GM18519 (cell line): ENCODE measurements around the gene TLE4.

Experiments used
- ATAC-seq: cut with Tn5 transposase; IDR thresholded peaks from one replicate; pipeline ENCODE4 v1.9.1; 2021; ENCODE audit warnings: mild to moderate bottlenecking, moderate library complexity; ENCODE audit not compliant: unreplicated experiment, low FRiP score

Gene TLE4

DNA sequence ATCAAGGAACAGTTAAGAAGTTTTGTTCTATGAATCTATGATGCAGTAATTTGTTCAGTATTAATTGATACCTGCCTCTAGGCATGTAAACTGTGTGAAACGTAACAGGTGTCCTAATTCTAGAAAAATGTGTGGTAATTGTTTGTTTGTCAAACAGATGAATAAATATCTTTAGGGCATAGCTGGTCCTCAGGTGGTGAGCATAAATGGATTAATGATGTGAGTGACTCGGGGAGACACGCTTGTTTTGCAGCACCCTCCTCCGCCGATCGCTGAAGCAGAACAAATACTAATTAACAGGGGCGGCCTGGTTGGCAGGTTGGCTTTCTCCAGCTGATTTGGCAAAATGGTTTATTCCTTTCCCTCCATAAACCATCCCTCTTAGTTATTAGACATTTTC lies 88.8 kb downstream of the TLE4 start:
- no peak for ATAC-seq

DNA sequence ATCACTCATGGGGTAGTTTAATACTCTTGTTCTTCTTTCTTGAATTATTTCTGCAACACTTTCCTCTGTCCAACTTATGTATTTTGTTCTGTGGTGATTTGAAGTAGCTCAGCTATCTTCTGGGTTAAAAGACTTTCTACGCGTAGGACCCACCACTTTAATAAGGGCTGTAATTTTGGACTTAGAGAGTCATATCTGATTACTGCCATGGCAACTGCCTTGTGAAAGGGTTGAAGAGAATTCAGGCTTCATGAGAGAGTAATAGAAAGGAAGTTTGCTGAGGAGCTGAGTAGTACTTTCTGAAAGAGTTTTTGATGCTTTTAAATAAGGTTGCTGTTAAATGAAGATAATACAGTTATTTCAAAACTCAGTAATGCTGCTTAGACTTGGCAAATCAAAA lies 89.5 kb downstream of the TLE4 start:
- ATAC-seq: no peak

GRCh38 chr9:79661886-79662536 lies 90.2 kb downstream of the TLE4 start:
- ATAC-seq: no peak

DNA sequence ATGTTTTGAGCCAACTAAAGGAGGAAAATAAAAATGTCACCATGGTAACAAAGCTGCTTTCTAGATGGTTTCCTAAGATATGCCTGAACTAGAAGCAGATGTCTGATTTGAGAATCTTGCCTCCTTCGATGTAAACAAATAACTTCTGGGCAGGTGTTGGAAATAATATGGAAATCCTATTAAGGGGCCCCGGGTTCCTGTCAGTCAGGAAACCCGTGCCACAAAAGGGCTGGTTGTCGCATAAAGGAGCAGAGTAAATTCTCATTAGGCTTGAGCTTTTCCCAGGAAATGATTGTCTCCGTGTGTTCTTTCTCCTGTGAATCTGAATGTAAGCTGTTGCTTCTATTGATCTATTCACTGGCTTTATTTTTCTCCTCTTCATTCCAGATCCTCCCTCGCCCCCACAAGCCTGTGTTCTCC lies 90.8 kb downstream of the TLE4 start:
- no peak for ATAC-seq

DNA sequence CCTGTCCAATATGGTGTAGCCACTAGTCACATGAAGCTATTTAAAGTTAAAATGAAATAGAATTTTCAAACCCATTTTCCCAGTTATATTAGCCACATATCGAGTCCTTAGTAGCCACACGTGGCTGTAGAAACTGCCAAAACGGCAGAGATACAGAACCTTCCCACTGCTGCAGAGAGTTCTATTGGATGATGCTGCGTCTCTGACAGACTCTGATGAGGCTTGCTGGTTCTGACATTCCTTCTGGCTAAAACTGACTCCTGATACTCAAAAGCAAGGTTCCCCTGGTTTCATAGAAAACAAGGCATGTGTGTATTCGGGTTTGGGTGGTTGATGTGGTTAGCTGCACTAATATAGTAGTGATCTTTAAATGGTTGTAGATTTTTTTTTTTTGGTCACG lies 91.5 kb downstream of the TLE4 start:
- no peak for ATAC-seq

DNA sequence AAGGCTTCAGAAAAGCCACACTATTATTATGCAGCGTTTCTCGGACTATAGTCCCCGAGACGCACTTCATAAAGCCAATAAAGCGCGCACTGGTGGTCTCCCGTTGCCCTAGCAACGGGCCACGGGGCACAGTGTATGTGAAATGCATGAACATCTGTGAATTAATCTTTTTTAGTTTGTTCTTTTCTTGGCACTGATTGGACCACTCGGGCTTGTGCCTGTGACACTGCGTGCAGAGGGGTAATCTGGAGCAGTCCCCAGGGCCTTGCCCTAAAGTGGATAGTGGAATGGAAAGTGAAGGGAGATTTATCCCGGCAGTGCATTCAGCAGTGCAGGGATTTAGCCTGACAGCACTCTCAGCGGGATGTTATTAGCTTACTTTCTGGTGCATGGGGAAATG lies 92.1 kb downstream of the TLE4 start:
- no peak for ATAC-seq

GRCh38 chr9:79664375-79664831 lies 92.6 kb downstream of the TLE4 start:
- ATAC-seq: no peak

DNA sequence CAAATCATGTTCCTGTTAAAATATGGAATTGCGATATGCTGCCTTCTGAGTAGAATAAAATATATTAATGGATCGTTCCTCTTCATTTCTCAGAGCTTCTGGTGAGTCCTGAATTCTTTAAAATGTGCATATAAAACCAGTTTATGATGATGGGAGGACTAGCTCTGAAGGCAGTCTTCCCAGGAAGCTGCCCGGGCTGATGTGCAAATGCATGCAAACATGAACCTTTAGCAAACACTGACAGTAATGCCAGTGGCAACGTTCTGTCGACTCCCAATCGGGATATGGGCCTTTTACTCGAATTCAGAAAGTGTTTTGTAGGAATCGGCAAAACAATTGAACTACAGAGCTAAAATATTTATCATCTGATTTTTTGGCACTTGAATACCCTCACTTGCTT lies 93.6 kb downstream of the TLE4 start:
- no peak for ATAC-seq

- no peak for ATAC-seq
These were observed 94.2 kb downstream of the TLE4 start for GRCh38 chr9:79665931-79666330.

DNA sequence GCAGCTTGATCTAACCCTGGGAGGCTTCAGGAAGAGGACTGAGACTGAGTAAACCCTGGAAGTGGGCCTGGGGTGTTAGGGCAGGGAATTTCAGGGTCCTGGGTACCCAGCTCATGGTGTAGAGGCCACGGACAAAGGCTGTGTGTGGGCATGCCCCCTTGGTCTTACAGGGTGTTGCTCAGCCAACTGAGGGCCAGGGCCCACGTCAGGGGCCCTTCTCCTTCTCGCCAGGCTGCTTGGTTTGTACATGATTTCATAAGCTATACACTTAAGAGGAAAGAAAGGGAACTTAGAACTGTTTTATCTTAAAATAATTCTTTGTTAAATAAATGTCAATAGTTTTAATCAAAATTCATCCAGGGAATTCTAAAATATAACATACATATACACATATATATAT lies 95.4 kb downstream of the TLE4 start:
- ATAC-seq: no peak

GRCh38 chr9:79667817-79668436 lies 96.2 kb downstream of the TLE4 start:
- ATAC-seq: no peak

DNA sequence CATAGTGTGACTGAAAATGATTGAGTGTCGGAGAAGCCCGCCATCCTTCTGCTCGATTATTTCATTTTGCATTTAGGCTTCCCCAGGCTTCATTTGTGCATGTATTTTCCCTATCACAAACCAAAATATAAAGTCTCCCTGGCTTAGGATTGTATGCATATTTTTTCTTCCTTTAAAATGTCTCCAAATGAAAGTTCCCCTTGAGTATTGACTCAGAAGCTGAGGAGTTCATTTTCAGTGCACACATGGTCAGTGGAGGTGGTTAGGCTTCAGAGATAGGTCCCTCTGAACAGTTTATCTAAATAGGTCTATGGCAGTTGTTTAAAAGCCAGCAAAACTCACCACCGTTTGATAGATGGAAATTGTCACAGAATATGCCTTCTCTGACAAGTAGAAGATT lies 97.2 kb downstream of the TLE4 start:
- ATAC-seq: no peak

- no peak for ATAC-seq
These were observed 98.7 kb downstream of the TLE4 start for GRCh38 chr9:79670269-79670961.

DNA sequence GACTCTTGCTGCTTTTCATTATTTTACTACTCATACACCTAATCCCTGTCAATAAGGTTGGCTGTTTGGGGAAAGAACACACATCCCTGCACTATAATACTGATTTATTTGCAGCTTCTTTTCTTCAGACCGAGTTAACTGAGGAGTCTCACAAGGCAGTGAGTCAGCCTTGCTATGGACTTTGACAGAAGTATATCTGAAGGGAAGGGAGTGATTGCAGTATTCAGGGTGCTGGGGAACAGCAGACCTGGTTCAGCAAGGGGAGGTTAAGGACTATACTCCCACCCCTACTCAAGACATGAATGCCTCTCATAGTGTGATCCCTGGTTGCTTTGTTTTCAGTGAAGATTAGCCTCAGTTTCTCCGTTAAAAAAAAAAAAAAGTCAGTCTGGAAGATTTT lies 99.8 kb downstream of the TLE4 start:
- ATAC-seq: no peak

GRCh38 chr9:79672236-79672635 lies 100.5 kb downstream of the TLE4 start:
- ATAC-seq: no peak

DNA sequence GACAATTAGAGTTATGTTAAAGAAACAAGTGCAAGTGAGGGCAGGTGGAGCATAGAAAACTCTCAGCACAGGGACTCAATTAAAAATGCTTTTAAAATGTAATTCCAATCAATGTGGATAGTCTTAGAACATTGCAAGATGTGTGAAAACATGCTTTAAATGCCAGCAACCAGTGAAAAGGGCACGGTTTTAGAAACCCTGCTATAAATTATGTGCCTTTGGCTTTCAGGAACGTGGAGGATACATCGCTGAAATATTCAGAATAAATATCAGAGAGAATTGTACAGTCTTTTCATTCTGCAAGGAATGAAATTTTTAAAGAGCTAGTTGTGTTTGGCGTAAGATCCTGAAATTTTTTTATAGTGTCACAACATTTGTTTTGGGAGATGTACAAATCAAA lies 101.1 kb downstream of the TLE4 start:
- ATAC-seq: no peak

DNA sequence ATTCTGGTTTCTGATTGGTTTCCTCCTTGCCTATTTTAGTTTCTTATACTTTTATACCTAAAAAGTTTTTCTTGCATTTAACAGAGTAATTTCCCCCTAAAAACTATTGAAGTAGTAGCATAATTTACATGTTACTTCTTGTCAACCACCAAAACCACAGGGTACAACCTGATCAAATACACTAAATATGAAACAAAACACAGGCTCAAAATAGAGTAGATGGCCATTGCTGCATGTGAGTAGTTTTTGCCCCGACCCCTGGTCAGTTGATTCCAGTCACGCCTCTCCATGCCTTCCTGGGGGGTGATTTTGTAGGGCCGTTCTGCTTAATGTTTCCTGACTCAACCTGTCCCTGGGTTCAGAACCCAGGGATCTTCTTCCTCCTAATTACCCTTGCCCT lies 101.8 kb downstream of the TLE4 start:
- peak; percentile 71 for ATAC-seq

DNA sequence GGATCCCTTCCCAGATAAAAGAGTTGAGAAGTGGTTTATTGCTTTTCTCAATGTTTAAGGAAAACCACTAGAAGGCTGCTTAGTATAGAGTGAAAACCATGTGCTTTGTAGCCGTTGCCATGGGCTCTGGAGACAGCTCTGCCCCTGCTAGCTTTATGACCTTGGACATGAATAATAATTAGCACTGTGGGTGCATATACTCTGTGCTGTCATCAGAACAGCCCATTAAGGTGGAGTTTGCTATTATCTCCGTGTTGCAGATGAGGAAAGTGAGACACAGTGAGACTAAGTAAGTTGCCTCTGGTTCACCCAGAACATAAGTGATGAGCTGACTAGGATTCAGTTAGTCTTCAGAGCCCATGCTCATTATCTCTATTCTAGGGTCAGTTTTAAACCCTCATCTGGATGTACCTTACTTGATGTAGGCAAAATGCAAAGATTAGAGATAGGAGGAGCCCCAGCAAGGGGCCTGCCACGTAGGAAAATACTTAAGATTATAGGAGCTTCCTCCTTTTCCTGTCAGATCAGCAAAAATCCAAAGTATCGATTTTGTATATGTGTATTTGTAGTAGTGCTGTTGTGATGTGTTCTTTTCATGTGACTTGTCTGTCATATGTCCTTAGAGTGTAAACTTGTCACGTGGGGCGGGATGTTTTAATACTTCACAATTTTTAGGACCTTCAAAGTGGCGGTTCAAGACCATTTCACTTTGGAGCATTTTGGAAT lies 102.5 kb downstream of the TLE4 start:
- ATAC-seq: peak; percentile 33

DNA sequence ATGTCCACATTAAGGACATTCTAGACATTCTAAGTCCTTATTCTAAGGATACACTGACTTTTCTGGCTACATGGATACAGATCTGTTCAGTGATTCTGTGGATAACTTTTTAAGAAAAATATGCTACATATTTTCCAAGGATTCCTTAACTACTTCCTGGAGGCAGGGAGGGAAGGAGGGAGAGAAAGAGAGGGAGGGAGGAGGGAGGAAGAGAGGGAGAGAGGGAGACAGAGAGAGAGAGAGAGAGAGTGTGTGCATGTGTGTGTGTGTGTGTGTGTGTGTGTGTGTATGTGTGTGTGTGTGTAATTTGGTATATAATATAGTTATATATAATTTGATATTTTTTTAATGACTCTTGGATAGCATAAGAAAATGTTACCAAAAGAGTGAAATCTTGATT lies 109.8 kb downstream of the TLE4 start:
- ATAC-seq: no peak

- no peak for ATAC-seq
These were observed 110.4 kb downstream of the TLE4 start for GRCh38 chr9:79682076-79682736.

GRCh38 chr9:79684059-79684458 lies 112.3 kb downstream of the TLE4 start:
- no peak for ATAC-seq
